HG03175 (cell line): Measurements from ENCODE around the gene RASA3.

ENCODE experiments used
- ATAC-seq: cut with Tn5 transposase; IDR thresholded peaks from one replicate; pipeline ENCODE4 v1.9.1; 2021; ENCODE audit warnings: mild to moderate bottlenecking, moderate library complexity; ENCODE audit not compliant: unreplicated experiment

Gene RASA3

DNA sequence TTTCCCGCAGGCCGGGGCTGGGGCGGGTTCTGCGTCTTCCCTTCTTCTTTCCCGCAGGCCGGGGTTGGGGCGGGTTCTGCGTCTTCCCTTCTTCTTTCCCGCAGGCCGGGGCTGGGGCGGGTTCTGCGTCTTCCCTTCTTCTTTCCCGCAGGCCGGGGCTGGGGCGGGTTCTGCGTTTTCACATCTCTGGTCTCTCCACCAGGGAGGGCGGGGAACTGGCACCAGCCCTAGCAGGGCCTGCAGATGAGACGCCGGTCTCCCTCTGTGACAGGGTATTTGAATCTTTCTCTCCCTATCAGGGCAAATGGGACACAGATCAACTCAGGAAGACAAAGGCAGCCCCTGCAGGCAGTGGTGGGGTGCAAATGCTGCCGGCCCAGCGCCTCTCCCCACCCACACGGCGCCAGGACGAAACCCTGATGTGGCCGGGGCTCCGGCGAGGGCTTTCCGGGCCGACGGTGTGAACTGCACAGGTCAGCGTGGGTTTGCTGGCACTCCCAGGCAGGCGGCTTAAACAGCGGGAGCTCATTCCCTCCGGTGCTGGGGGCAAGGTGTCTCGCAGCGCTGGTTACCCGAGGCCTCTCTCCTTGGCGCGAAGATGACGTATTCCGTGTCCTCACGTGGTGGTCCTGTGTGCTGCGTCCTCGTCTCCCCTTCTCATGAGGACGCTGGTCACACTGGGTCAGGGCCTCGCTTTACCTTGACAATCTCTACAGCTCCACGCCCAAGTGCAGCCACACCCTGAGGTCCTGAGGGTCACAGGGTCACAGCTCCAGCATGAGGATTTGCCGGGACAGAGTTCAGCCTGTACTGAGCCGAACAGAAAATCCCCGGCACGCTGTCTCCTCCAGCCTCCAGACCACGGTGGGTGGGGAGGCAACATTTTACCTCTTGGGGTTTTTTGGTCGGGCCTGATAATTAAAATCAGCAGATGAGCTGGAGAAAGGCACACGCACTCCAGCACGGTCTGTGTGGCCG, 157.8 kb downstream of the RASA3 start:
- no peak for ATAC-seq

DNA sequence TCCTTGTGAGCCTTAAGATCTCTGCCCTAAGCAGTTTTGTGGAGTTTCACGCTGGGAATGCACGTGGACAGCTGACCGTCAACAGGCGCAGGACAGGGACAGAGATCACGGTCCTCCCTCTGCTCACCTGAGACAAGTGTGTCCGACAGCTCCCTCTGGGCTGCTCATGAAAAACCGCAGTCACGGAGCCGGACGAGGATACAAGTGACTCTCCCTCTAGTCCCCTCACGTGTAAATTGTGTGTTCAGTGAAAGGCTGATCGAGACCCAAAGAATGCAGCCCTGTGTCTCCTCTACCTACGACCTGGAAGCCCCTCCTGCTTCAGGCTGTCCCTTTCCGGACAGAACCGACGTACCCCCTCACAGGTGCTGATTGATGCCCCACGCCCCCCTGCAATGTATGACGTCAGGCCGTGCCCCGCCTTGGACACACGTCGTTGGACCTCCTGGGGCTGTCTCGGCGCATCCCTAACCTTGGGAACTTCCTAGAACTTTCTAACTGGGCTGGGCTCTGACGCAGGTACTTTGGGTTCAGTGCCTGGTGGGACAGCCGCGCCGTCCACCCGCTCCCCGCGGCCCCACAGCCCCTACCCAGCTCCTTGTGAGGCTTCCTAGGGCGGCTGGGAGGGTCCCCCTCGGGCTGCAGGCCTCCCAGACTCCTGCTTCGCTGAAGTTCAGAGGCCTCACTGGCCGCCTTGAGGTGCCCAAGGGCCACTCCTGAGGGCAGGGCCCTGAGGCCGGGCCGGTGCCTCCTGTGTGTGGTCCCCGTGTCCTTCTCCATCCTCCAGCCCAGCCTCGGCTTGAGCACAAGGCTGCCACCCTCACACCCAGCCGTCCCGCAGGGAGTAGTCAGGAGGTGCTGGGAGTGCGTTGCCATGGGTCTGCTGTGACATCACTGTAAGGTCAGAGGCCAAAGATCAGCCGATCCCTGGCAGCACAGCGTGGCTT, 158.9 kb downstream of the RASA3 start, which contains the start of gene C13orf46:
Gene C13orf46, minus strand, starts transcription at position 859 of the 947 bp plus-strand sequence. Its CDS starts 79 bp downstream, at position 780.
- ATAC-seq = no peak

DNA sequence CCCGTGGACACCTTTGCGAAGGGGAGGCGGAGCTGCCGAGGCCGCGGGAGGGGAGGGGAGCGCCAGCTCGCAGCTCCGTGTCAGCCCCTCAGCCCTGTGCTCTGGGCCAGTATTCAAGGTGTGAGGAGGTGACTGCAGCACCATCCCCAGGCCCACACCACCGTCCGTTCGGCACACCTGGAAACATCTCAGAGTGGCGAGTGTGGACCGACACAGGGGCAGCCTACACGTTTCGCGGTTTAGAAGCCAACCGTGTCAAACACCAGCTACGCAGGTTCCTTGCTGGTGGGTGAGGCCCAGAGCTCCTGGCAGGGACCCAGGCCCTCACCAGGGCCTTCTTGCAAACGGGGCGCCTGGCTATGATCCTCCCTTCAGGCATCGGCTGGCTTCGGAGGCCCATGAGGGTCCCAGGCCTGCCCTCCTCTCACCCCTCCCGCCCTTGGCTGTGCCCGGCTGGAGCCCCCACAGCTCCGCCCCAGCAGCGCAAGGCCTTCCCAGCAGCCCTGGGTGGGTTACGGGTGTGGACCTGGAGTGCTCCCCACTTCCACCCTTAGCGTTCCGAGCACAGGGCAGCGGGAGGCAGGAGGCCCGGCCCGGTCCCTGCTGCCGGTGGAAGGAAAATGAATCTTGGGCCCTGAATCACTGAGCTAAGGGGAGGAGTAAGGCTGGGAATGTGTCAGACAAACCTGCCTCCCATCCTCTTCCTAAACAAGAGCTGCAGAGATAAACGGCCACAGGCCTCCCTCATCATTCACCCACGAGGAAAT, 159.8 kb downstream of the RASA3 start:
- ATAC-seq = no peak

DNA sequence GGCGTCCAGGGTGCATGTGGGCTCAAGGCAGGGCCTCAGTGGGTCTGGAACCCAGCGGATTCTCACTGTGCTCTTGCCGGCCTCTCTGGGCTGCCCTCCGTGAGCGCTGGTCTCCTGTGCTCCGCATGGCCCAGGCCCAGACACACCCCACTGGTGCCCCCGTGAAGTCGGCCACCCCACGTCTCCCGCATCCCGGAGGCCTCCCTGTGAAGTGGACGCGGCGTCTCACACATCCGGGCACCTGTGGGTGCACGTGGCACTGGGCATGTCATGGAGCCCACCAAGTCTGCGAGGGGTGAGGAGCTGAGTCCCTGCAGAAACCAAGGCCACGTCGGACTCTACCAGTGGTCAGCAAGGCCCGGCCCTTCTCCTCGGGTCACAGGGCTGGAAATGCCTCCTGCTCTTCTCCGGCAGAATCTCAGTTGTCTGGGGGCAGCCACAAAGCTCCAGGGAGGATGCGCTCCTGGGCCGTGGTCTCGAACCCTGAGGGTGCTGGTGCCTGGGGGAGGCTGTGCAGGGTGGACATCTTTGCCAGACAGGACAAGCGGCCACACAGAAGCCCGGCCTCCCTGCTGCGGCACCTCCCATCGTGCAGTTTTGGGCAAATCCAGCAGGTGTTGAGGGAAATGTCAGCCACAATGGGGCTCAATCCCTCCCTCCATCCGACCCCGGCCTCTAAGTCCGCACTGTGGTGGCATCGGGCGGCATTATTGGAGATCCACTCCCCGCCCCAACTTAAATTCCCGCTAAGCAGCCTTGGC, 160.8 kb downstream of the RASA3 start:
- ATAC-seq = no peak

DNA sequence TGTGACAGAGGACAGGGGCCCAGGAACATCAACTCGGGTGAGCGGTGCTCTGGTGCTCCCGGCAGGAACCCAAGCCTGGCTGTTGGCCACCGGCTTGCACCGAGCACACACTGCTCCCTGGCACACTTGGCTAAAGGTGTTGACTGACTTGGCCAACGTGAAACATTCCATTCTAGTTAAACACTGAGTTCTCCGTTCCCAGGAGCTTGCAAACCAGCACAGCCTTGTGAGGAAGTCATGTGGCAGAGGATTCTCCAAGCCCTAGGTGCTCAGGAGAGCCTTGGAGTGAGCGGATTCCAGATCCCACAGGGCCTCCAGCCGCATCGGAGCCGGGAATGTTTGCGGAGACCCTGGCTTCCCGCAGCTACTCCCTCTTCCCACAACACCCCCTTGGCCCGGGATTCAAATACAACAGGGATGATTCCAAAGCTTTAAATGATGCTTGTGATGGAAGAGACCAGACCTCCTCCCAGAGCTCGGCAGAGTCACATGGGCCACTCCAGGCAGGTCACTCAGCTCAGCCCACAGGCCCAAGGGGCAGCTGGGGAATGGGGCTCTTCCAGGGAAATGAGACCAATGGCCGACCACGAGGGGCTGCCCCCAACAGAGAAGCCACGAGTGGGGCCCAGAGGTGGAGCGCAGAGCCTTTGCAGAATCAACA, 161.5 kb downstream of the RASA3 start:
- ATAC-seq = no peak

DNA sequence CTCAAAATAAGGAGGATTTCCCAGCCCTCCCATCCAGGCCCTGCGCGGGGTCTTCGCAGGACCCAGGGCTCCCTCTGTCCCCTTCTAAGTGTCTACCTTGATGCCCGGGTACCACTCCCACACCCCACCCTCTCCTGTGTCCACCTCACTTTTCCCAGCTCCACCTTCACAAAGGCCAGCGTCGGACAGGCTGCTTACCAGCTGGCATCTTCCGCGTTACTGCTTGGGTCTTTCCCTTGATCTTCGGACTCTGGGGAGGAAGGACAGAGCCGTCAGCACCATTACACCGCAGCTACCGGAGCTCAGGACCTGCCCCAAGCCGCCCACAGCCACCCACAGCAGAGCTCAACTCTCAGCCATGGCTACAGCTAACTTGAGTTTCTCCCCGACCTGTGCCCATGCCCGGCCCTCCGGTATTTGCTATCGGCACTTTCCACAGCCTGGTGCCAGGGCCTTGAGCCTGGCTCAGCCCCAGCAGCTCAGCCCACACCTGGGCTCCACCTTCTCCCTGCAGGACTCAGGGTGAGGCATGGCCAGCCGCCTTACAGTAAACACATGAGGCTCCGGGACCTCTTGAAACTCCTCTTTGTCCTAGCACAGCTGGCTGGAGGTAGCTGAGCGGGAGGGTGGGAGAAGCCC, 162.3 kb downstream of the RASA3 start:
- ATAC-seq = no peak

DNA sequence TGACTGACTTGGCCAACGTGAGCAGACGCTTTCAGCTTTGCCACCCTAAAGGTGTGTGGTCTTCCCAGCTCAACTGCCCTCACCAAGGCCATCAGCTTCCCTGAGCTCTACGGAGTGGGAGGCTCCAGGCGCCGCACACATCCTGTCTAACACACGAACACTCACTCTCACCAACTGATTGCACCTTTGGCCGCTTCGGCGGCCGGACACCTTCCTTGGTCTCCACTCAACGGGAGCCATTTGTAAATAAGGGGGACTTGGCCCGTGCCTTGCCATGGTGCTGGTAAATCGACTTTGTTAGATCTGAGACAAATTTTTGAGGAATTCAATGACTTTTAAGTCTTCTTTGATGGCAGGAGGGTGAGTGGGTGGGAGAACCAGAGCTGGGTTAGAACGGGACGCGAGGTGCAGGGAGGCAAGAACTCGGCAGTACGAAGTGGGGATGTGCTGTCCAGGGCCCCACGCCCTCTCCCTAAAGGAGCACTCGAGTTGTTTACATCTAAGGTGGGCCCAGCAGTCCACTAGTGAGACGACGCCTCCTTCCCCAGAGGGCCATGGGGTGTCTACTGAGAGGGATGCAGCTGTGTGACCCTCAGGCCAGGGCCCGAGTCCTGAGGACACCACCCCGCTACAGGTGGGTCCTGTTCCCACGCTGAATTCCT, 163.0 kb downstream of the RASA3 start:
- ATAC-seq = no peak

DNA sequence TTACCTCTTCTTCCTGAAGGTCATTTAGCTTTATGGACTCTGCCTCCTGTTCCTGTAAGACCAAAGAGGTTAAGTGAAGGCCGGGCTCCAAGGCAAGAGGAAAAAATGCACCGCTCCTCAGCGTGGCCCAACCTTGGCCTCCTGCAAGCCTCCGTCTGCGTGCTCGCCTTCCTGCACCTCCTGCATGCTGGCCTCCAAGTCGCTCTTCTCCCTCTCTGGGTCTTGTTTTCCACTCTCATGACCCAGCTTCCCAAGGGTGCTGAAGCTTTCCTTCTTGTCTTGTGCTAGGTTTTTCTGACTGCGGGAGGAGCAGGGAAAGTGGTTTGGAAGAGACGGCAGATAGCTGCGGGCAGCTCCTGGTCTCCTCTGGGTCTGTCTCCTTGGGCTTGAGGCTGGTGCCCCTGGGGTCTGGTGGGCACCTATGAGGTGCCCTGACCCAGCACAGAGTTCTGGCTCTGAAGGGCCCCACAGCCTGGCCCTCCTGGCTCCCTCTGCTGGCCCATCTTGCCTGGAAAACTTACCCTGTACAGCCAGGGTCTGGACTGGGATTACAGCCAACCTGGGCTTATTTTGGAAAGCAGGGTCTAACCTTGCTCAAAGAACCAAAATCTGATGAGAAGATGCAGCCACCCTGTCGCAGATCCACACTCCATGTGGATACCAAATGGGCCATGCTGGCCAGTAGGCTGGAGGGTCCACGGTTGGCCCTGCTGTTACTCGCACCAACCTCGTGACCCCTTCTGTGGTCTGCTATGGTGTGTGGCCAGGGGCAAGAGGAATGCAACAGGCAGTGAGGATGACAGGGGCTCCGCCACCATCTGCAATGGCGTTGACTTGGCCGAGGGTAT, 163.7 kb downstream of the RASA3 start:
- ATAC-seq = no peak

DNA sequence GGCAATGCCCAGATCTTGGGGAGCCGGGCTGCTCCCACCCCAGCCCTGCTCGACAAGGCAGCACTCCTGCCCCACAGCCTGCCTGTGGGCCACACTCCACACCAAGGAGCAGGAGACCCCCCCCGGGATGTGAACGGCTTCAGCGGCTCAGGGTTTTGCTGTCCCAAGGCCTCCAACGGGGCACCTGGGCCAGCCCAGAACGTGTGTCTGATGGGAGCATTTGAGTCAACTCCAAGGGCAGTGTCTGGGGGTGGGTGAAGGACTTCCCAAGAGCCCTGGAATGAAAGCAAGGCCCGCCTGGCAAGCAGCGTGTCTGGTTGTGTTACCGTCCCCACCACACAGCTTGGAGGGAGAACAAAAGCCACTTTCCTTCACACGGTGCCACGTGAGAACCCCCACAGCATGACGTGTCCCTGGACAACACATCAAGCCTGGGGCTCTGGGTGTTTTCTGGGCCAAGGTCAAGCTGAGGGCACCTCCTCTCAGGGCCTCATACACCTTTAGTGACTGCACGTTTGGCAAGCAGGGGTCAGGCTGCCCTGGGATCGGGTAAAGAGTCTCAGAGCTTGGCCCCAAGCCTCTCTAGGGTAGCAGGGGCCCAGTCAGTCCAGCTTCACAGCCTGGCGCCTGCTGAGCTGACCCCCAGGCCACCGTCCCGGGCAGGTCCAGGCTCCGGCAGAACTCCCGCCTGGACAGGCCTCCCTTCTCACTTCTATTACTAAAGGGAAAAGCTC, 164.5 kb downstream of the RASA3 start:
- no peak for ATAC-seq

DNA sequence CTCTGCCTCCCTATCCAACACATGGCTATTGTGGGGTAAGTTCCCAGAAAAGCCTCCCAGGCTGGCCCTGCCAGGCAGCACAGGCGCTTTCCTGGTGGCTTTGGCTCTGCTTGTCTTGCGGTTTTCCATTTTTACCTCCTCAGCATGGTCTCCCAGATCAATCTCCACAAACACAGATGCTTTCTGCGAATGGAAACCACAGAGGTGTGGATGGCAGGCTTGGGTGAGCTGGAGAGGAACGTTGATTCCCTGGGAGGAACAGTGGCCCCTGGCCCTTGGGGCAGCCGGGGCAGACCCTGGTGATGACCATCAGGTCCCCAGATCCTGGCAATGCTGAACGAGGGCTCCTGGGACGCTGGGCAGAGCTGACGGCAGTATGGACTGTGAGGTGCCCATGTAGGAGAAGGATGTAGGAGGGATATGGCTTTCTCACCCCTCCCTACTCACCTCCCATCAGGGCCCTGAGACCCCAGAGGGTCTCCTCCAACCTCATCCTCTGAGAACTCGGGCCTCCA, 165.2 kb downstream of the RASA3 start:
- ATAC-seq = no peak

DNA sequence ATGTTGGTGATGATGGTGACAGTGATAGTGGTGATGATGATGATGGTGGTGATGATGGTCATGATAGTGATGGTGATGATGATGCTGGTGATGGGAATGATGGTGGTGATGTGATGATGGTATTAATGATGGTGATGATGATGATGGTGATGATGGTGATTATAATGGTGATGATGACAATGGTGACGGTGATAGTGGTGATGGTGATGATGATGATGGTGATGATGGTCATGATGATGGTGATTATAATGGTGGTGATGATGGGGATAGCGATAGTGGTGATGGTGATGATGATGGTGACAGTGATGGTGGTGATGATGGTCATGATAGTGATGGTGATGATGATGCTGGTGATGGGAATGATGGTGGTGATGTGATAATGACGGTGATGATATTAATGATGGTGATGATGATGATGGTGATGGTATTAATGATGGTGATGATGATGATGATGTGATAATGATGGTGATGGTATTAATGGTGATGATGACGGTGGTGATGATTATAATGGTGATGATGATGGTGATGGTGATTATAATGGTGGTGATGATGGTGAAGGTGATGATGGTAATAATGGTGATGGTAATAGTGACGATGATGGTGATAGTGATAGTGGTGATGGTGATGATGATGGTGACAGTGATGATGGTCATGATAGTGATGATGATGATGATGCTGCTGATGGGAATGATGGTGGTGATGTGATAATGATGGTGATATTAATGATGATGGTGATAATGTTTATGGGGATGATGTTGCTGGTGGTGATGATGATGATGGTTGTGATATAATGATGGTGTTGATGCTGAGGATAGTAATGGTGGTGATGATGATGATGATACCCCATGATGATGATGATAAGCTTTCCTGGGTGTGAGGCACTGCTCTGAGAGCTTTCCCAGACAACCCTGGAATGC, 166.2 kb downstream of the RASA3 start:
- ATAC-seq = no peak

DNA sequence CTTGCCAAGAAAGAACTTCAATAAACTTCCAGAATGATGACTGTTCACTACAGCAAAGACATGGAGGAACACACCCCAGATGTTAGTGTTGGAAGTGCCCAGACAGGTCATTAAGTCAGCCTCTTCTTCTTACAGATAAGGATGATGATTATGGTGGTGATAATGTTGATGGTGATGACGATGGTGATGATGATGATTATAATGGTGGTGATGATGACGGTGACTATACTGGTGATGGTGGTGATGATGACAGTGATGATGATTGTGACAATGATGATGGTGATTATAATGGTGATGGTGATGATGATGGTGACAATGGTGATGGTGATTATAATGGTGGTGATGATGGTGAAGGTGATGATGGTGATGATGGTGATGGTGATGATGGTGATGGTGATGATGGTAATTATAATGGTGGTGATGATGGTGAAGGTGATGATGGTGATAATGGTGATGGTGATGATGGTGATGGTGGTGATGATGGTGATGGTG, 167.0 kb downstream of the RASA3 start:
- ATAC-seq = no peak

DNA sequence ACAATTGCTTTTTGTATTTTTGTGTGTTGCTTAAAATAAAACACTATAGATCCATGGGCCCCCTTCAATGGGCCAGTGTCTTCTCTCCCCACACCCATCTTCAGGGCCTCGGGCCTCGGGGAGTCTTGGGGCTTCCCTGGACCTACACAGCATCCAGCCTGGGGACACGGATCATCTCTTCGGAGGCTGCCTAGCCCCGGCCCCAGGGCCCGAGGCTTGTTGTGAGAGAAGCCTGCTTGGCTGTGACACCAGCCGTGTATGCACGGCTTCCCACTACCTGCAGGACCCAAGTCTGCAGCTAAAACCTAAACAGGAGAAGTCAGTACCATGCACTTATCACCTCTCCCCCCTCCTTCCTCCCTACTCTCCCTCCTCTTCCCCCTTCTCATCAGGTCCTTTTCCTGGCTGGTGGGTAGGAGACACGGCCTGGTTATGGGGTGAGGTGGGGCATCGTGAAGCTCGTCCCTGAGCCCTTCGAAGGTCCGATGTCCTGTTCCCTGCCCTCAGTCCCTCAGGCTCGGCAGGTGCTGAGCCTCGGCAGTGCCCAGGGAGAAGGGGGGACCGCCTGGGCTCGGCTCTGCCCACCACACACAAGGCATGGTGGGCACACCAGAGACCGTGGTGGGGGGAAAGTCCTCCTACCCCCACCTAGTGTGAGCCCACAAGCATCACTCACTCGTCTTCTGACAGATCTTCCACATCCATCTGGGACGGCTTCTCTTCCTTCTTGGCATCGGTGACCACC, 168.0 kb downstream of the RASA3 start:
- ATAC-seq = no peak

DNA sequence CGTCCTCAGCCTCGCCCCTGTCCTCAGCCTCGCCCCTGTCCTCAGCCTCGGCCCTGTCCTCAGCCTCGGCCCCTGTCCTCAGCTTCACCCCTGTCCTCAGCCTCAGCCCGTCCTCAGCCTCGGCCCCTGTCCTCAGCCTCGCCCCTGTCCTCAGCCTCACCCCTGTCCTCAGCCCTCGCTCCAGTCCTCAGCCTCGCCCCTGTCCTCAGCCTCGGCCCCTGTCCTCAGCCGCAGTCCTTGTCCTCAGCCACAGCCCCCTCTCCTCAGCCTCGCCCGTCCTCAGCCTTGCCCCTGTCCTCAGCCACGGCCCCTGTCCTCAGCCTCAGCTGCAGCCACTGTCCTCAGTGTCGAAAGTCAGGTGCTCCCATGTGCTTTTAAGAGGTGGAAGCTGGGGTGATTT, 169.0 kb downstream of the RASA3 start:
- no peak for ATAC-seq

DNA sequence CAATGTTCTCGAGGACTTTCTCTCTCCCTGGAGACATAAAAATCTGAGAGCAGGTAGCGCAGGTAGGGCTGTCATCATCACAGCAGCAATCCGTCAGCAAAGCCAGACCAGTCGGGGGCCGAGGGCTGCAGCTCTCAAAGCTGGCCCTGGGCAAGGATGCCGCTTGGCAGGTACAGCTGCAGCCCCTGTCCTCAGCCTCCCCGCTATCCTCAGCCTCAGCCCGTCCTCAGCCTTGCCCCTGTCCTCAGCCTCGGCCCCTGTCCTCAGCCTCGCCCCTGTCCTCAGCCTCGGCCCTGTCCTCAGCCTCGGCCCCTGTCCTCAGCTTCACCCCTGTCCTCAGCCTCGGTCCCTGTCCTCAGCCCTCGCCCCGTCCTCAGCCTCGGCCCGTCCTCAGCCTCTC, 169.4 kb downstream of the RASA3 start:
- ATAC-seq = no peak
